ENCODE results near the gene RBFOX1.

DNA sequence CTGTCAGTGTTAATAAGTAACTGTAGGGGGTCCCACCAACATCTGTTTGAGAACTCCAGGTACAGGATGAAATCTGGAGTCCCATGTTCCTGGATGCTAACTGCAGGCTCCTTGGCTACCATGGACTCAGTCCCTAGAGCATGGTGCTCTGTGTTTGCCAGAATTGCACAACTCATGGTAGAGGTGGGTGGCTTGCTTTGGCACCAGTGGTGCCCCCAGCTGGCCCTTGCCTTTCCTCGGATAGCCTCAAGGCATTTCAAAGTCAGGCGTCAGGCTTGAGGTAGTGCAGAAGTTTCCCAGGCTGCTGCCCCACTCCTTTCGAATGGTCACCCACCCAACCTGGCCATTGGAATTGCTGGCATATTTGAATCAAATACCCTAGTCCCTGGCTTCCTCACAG lies 179.9 kb downstream of the RBFOX1 start:
- TF ChIP-seq MAX (IDR thresholded peaks at IDR 0.05) = no peak
- TF ChIP-seq ZBTB33 (IDR thresholded peaks at IDR 0.05; ENCODE audit: extremely low read depth, insufficient replicate concordance, low read length) = no peak
- TF ChIP-seq, protein P1, sequence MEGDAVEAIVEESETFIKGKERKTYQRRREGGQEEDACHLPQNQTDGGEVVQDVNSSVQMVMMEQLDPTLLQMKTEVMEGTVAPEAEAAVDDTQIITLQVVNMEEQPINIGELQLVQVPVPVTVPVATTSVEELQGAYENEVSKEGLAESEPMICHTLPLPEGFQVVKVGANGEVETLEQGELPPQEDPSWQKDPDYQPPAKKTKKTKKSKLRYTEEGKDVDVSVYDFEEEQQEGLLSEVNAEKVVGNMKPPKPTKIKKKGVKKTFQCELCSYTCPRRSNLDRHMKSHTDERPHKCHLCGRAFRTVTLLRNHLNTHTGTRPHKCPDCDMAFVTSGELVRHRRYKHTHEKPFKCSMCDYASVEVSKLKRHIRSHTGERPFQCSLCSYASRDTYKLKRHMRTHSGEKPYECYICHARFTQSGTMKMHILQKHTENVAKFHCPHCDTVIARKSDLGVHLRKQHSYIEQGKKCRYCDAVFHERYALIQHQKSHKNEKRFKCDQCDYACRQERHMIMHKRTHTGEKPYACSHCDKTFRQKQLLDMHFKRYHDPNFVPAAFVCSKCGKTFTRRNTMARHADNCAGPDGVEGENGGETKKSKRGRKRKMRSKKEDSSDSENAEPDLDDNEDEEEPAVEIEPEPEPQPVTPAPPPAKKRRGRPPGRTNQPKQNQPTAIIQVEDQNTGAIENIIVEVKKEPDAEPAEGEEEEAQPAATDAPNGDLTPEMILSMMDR (IDR thresholded peaks at IDR 0.05 in 2 of 3, conservative IDR thresholded peaks at IDR 0.05 in 1 of 3; ENCODE audit: borderline replicate concordance in 1 of 3, insufficient read depth in 1 of 3, low read depth in 2 of 3, low read length in 2 of 3) = no peak
- TF ChIP-seq, protein P2, sequence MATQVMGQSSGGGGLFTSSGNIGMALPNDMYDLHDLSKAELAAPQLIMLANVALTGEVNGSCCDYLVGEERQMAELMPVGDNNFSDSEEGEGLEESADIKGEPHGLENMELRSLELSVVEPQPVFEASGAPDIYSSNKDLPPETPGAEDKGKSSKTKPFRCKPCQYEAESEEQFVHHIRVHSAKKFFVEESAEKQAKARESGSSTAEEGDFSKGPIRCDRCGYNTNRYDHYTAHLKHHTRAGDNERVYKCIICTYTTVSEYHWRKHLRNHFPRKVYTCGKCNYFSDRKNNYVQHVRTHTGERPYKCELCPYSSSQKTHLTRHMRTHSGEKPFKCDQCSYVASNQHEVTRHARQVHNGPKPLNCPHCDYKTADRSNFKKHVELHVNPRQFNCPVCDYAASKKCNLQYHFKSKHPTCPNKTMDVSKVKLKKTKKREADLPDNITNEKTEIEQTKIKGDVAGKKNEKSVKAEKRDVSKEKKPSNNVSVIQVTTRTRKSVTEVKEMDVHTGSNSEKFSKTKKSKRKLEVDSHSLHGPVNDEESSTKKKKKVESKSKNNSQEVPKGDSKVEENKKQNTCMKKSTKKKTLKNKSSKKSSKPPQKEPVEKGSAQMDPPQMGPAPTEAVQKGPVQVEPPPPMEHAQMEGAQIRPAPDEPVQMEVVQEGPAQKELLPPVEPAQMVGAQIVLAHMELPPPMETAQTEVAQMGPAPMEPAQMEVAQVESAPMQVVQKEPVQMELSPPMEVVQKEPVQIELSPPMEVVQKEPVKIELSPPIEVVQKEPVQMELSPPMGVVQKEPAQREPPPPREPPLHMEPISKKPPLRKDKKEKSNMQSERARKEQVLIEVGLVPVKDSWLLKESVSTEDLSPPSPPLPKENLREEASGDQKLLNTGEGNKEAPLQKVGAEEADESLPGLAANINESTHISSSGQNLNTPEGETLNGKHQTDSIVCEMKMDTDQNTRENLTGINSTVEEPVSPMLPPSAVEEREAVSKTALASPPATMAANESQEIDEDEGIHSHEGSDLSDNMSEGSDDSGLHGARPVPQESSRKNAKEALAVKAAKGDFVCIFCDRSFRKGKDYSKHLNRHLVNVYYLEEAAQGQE (IDR thresholded peaks at IDR 0.05; ENCODE audit: low read depth) = no peak
